Left lobe of liver (tissue), 2 donors: ENCODE measurements around the gene TOR4A. TPM values are rescaled to one million over a fixed set of nuclear protein-coding genes. Genes with fewer than 3 reads are reported as not detected.
A peak's percentile ranks its signal among the peaks of the same experiment; 100 is the strongest.

ENCODE experiments used
- ATAC-seq: fragments of 200-7000 bp; cut with Tn5 transposase; one replicate; pipeline ENCODE4 v1.9.1; 2020; ENCODE audit warnings: mild to moderate bottlenecking, moderate library complexity
- DNase-seq: peaks from one replicate; pipeline ENCODE4 v3.0.0-alpha.2; 2020; ENCODE audit warnings: low spot score
- total RNA-seq: library from RNA; stranded (reverse); gene quantifications from one replicate; pipeline ENCODE4 v1.2.1, GENCODE V29; 2021
- donor health status: DM: no; HTN: no; CAD: no; lungs with moderate emphysema.
- donor health status: DM: no; HTN: yes; CAD: no.

TOR4A gene
- total RNA-seq, 1 donor from 2014 or later: 3.6 TPM

- DNase-seq (peak; percentile 61), ATAC-seq (peak; percentile 69)
Measured at GRCh38 chr9:137269231-137269772, 8.2 kb upstream of the TOR4A start.

- DNase-seq: no peak
- no peak for ATAC-seq
Measured at GRCh38 chr9:137270929-137271695, 6.4 kb upstream of the TOR4A start.

GRCh38 chr9:137271696-137272076 lies 5.8 kb upstream of the TOR4A start:
- ATAC-seq: no peak
- no peak for DNase-seq

- DNase-seq: no peak
- ATAC-seq: no peak
Measured at GRCh38 chr9:137272241-137273094, 5.1 kb upstream of the TOR4A start.

GRCh38 chr9:137273095-137273490 lies 4.4 kb upstream of the TOR4A start:
- ATAC-seq (no peak), DNase-seq (no peak)

GRCh38 chr9:137273611-137274320 lies 3.8 kb upstream of the TOR4A start:
- DNase-seq (no peak), ATAC-seq (peak; percentile 5)

GRCh38 chr9:137275203-137275587 lies 2.3 kb upstream of the TOR4A start:
- ATAC-seq: no peak

GRCh38 chr9:137275588-137276472 lies 1.7 kb upstream of the TOR4A start:
- ATAC-seq: no peak
- no peak for DNase-seq

More at GRCh38 chr9:137275203-137275587, 2.3 kb upstream of the TOR4A start:
- no peak for DNase-seq

GRCh38 chr9:137276473-137277328 lies 825 bp upstream of the TOR4A start:
- ATAC-seq (peak; percentile 44), DNase-seq (peak; percentile 65)

- ATAC-seq (peak; percentile 16), DNase-seq (peak; percentile 50)
Measured at GRCh38 chr9:137278061-137278701, 655 bp downstream of the TOR4A start.

- peak; percentile 47 for DNase-seq
- no peak for ATAC-seq
Measured at GRCh38 chr9:137278721-137279711, 1.5 kb downstream of the TOR4A start.

- DNase-seq (no peak), ATAC-seq (no peak)
Measured at GRCh38 chr9:137279741-137280473, 2.4 kb downstream of the TOR4A start.

GRCh38 chr9:137280474-137281344 lies 3.2 kb downstream of the TOR4A start:
- ATAC-seq (no peak), DNase-seq (no peak)

GRCh38 chr9:137281345-137282116 lies 4.0 kb downstream of the TOR4A start:
- no peak for ATAC-seq
- no peak for DNase-seq

- peak; percentile 100 for ATAC-seq
Measured at GRCh38 chr9:137286975-137287383, 9.5 kb downstream of the TOR4A start.

More at GRCh38 chr9:137286975-137287383, 9.5 kb downstream of the TOR4A start:
- peak; percentile 69 for DNase-seq
